ENCODE results near the gene ACTL6A.

ACTL6A gene

GRCh38 chr3:179591313-179591712 is 28.6 kb downstream of the ACTL6A start:
- no peak for DNase-seq

- DNase-seq: no peak
Observed at GRCh38 chr3:179599531-179599930, 36.8 kb downstream of the ACTL6A start.

GRCh38 chr3:179603321-179603720 is 40.6 kb downstream of the ACTL6A start:
- no peak for DNase-seq

GRCh38 chr3:179603831-179604230 is 41.1 kb downstream of the ACTL6A start:
- DNase-seq: no peak

GRCh38 chr3:179604321-179605078 is 41.8 kb downstream of the ACTL6A start, which contains the start of the genes MRPL47 and NDUFB5:
Gene MRPL47 (minus strand): TSS chr3:179604638. CDS start chr3:179604624, 14 bp downstream.
Gene NDUFB5 (plus strand): TSS chr3:179604794. CDS start chr3:179604816, 22 bp downstream.
- peak; percentile 30 to 96 (median 90) for DNase-seq

- no peak for DNase-seq
Observed at GRCh38 chr3:179606534-179607085, 43.9 kb downstream of the ACTL6A start.

GRCh38 chr3:179608931-179609720 is 46.4 kb downstream of the ACTL6A start:
- no peak for DNase-seq

- DNase-seq: no peak
Observed at GRCh38 chr3:179610066-179610465, 47.3 kb downstream of the ACTL6A start.

- DNase-seq: no peak
Observed at GRCh38 chr3:179613807-179614206, 51.1 kb downstream of the ACTL6A start.

- DNase-seq: no peak
Observed at GRCh38 chr3:179615458-179616173, 52.9 kb downstream of the ACTL6A start.

GRCh38 chr3:179622023-179622422 is 59.3 kb downstream of the ACTL6A start:
- DNase-seq: no peak

- no peak for DNase-seq
Observed at GRCh38 chr3:179624451-179624850, 61.7 kb downstream of the ACTL6A start.

- DNase-seq: no peak
Observed at GRCh38 chr3:179630753-179631451, 68.2 kb downstream of the ACTL6A start.

All from C1 segment of cervical spinal cord (tissue), 14 donors.